ENCODE results near the gene ABHD17A.
A peak's percentile ranks its signal among the peaks of the same experiment; 100 is the strongest.

Gene ABHD17A

DNA sequence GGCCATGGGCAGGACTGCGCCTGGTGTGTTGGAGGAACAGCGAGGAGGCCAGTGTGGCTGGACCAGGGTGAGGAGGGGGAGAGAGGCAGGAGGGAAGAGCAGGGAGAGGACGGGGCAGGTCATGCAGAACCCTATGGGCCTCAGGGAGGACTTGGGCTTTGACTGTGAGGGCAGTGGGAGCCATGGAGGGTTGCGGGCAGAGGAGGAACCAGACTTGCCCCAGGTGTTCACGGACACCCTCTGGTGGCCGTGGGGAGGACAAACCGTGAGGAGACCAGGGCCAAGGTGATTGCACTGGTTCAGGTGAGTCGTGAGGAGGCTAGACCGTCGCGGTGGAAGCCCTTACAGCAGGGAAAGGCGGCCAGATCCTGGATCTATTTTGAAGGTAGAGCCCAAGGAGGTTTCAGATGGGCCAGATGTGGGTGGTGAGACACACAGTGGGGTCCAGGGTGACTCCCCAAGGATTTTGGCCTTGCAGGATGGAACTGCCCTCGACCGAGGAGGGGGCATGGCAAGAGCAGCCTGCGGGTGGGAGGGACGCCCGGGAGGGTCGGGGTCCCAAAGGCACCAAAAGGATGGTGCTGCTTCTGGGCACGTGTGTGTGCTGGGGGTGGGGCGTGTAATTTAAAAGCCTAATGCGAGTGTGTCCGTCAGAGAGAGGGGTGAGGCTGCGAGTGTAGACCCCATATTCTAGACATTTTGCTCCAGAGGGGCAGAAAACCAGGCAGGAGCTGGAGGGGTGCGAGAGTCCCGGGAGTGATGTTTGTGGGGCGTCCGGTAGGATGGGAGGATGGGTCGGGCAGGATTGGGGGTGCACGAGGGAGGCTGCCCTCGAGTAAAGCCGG is 34.3 kb downstream of the ABHD17A start:
- no peak for DNase-seq

DNA sequence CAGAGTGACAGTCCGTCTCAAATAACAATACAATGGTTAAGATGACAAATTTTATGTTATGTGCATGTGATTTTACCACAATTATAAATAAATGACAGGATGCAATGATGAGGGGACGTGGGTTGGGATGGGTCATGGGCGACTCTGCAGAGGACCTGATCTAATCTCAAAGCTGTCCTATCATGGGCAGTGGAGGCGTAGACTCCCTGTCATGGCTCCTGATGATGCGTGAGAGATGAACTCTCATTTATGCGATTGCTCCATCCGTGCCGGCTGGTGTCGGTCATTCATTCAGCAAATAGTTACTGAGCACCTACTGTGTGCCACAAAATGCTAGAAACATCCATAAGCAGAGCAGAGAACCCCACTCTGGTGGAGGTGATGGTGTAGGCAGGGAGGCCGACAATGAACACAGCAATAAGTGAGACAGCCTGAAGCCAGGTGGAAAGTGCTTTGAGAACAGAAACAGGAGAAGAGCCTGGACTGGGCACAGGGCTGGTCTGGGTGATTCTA is 35.4 kb downstream of the ABHD17A start:
- DNase-seq: no peak

DNA sequence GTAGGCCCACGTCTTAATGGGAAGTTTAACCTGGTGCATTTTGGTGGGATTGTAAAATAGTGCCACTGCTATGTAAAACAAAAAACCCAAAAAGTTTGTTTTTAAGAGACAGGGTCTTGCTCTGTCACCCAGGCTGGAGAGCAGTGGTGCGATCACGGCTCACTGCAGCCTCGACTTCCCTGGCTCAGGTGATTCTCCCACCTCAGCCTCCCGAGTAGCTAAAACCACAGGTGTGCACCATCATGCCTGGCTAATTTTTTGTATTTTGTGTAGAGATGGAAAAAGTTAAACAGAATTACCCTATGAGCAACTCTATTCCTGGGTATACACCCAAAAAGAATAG is 36.2 kb downstream of the ABHD17A start:
- no peak for DNase-seq

- peak; percentile 98 for DNase-seq
Measured at GRCh38 chr19:1848399-1849131, 36.7 kb downstream of the ABHD17A start, which contains the start of gene REXO1. Gene REXO1, minus strand, starts transcription at chr19:1848483. Its CDS starts 125 bp downstream, at chr19:1848358.

DNA sequence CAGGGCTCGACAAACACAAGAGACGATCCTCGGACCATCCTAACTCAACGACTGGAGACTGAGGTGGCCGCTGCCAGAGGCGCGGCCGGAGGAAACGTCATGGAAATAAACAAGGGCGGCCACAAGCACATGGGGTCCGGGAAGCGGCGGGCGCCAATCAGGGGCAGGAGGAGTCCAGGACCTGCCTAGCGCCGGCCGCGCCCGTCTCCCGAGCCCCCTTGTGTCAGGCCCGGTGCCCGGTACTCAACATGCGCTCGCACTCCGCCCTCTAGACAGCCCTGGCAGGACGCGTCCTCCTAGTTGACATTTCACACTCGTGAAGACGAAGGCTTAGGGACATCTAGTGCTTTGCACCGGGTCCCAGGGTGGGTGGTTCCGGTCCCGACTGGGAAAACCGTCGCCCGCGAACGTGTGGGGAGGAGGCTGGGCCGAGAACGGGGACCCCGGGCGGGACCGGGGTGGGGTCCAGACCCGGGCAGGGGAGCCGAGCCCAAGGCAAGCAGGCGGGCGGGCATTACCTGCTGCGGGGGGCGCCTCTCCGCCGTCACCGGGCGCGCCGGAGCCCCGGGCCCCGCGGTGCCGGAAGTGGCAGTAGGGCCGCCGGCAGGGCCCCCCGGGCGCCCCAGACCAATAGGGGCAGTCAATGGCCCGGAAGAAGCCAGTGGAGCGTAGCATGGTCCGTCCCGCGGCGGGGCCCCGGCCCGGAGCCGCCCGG is 37.5 kb downstream of the ABHD17A start:
- DNase-seq: peak; percentile 55

DNA sequence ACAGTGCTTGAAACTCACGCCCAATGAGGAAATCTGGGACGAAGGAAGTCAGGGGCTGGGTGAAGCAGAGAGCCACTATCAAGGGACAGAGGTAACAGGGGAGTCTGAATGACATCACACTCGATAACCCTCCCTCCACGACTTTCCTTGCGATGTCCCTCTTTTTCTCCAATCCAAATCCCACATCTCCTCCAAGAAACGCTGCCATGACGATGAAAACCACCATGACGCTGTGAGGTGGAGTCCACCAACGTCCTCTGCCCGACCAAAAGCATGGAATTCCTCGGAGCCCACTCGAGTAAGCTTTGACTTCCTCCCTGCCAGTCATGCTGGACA is 38.0 kb downstream of the ABHD17A start:
- no peak for DNase-seq

DNA sequence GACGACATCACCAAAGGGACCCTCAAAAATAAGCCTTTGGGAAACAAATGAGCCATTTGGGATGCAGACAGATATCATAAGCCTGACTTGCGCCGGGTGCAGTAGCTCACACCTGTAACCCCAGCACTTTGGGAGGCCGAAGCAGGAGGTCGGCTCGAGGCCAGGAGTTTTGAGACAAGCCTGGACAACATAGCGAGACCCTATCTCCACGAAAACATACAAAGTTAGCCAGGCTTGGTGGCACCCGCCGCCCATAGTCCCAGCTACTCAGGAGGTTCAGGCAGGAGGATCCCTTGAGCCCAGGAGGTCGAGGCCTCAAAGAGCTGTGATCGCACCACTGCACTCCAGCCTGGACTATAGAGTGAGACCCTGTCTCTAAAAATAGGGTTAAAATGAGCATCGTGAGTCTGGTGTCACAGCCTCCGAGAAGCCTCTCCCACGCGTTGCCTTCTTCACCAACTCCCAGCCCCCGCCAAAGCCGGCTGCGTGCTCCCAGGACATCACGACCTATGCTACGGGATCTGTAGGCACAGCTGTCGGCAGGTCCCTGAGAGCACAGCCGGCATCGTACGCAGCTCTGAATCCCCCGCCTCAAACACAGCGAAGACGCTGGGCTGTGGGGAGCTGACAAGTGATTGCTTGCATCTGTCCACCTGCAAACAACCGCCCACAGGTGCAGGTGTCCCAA is 38.6 kb downstream of the ABHD17A start:
- DNase-seq: no peak

DNA sequence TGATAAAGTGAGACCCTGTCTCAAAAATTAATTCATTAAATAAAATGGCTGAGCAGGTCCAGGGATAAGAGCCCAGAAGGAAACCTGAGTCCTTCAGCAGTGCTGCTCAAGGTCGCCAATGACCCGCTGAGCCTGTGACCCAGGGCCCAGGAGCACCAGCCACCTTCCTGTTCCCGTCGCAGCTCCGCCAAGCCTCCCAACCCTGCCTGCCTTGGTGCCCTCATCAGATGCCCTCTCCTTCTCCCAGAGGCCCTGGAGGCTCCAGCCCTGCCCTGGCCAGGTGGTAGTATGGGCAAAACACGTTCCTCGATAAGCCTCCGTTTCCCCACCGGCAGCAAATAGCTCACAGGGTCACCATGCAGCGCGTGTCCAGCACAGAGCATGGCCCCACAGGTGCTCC is 39.7 kb downstream of the ABHD17A start:
- no peak for DNase-seq

- DNase-seq: no peak
Measured at GRCh38 chr19:1845125-1845515, 40.2 kb downstream of the ABHD17A start.

DNA sequence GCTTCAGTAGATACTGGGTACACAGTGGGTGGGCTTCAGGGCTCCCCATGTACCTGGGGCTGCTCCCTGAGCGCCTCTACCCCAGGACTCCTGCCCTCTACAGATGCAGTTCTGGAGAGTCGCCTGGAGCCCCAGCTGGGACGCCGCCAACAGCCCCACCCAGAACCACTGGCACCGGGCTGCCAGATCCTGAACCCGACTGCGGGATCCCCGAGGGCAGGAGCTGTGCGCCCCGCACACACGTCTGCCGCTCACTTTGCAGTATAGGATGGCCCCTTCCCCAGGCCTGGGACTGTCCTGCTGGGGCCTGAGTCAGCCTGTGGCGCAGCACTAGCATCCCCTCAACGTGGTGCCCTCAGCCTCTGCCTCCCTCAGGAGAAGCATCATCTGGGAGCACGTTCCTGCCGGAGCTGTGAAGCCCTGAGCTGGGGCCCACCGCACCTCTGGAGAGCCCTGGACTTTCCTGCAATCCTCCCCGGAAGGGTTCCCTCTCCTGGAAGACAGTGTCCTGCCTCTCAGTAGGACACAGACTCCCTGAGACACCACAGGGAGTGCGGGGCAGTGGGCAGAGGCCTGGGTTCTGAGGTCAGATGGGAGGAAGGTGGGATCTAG is 40.7 kb downstream of the ABHD17A start:
- DNase-seq: no peak

DNA sequence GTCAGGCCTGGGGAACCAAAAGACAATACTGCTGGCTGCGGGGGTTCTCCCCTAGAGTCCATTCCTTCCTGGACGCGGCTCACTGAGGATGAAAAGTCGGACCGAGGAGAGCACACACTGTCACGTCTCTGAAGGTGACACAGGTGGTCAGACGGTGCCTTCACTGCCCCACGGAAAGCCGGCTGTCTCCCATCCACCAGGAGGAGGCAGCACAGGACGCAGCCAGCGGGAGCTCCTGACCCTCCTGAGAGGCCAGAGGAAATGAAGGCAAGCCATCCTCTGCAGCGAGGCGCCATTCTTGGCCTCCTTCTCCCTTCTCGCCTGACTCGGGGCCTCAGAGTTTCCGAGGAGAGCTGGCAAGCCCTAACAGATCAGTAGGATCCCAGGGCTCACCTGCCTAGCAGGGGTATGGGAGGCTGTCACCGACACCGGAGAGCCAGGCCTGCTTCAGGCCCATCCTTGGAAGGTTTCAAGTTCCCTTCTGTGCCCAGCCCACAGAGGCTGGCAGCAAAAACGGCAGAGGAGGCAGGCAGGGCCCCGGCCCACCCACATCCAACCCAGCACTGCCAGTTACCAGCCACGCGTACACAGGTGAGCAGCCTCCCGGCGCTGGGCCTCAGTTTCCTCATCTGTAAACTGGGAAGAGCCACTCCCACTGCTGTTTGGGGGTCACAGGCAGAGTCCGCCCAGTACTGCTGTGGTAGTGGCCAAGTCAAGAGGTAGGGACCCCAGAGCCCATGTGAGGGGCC is 41.5 kb downstream of the ABHD17A start:
- DNase-seq: no peak

- no peak for DNase-seq
Measured at GRCh38 chr19:1843116-1843515, 42.2 kb downstream of the ABHD17A start.

DNA sequence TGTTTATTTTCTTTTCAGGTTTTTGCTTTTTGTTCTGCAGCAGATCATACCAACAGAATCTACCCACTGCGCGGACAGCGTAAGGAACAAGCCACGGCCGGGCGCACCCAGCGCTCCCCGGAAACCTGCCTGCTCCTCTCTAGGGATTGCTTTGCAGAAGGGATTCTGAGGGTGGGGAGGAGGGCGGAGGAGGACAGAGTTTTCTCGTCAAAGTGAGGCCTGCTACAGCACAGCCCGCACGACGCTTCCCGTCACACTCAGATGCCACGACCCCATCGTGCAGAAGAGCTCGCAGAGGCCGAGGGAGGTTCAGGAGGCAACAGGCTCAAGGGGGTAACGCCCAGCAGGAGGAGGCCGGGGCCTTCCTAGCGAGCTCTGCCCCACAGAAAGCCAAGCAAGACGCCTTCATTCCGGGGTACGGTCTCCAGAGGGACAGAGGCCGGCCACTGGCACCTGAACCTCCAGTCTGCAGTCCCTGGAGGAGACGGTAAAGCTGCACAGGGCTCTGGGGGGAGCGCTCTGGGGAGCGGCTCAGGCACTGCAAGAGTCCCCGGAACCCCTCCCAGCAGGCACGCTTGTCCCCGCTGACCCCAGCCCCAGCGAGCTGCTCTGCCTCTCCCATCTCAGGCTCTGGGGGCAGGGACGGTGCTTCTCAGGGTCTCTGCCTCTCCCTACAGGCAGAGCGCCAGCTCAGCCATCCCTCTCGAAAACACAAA is 43.9 kb downstream of the ABHD17A start:
- no peak for DNase-seq

DNA sequence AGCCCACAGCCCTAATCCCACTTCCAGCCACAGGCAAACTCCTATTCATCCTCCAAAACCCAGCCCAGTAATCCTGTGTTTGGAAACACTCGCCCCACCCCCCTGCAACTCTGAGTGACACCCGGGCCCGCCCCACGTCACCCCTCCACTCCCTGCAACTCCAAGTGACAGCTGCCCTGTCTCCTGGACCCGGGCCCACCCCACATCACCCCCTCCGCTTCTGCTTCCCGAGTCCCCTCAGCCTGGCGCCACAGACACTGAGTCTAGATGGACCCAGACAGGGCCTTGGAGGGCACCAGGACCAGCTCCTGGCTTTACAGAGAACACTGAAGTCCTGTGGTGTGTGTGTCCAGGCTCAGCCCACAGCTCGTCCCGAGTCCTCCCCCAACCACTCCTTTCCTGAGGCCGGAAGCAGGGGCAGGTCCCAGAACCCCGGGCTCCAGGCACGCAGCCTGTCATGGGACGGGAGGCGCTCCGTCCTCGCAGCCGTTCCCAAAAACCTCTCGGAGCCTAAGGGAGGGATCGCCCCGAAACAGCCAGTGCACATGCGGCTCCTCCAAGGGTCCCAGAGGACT is 44.7 kb downstream of the ABHD17A start:
- no peak for DNase-seq

DNA sequence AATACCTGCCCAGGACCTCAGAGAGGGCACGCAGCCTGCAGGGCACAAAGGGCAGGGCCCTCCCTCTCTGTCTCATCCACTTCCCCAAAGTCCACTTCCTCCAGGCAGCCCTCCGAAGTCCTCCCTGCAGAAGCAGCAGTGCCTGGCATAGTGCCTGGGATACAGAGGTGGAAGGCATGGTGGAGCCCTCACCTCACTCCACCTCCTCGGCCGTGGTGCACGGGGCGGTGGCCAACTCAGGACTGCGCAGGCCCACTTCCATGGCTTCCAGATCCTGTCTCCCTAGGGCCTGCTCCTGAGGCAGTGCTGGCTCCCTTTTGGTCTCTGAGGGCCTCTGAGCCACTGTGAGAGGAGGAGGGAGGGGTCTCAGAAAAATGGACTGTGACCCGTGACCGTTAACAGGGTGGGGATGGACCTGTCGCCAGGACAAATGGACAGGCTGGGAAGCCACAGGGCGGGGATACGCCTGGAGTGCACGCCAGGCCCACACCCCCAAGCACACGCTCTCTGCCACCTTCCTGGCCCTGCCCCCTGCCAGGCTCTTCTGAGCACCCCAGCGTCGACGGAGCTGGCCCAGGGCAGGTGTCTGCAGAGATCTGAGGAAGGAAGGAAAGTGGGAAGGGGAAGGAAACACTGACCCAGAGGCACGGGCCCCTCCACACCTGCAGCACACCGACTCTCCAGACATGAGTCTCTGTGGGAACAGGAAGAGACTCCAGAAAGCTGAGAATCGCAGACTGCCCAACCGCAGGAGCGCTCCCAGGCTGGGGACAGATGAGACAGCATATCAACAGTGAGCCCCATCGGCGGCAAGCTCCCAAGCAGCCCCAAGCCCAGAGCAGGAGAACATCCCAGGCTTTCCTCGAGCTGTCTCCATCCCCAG is 45.4 kb downstream of the ABHD17A start:
- no peak for DNase-seq

DNA sequence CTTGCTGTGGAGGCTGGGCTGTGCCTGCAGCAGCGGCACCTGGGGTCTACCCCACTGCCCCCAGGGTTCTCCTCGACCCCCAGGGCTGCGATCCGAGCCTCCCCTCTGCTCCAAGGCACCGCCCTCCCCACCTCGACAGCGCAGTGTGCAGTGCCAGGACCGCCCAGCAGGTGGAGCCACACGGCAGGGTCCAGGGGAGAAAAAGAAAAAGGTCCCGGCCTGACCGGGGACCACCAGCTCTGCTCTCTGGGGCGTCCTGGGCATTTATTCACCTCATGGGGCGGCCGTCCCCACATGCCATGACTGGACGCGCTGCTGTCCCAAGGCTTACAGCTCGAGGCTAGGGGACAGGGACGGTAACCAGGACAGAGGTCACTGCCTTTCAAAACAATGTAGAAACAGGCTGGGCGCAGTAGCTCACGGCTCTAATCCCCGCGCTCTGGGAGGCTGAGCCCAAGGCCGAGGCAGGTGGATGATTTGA is 47.6 kb downstream of the ABHD17A start:
- DNase-seq: peak; percentile 77

GRCh38 chr19:1837222-1837565 is 48.1 kb downstream of the ABHD17A start:
- no peak for DNase-seq

- no peak for DNase-seq
Measured at GRCh38 chr19:1836458-1837221, 48.7 kb downstream of the ABHD17A start.

GRCh38 chr19:1833540-1833939 is 51.8 kb downstream of the ABHD17A start:
- DNase-seq: no peak

All from activated CD4-positive, CD25-positive, alpha-beta regulatory T cell treated with anti-CD3 and anti-CD28 coated beads, Interleukin-2, amount 50 U/mL, for 72 hours (primary cell).